ENCODE data around the gene COX5B. TPM values are rescaled to one million over a fixed set of nuclear protein-coding genes. Genes with fewer than 3 reads are reported as not detected.

COX5B gene
- total and polyA plus RNA-seq, 9 of the 15 experiments (the other 6 are each of a cell fraction or from before 2014, with no cell fraction given), result 154 to 1,424 (median 487) TPM

DNA sequence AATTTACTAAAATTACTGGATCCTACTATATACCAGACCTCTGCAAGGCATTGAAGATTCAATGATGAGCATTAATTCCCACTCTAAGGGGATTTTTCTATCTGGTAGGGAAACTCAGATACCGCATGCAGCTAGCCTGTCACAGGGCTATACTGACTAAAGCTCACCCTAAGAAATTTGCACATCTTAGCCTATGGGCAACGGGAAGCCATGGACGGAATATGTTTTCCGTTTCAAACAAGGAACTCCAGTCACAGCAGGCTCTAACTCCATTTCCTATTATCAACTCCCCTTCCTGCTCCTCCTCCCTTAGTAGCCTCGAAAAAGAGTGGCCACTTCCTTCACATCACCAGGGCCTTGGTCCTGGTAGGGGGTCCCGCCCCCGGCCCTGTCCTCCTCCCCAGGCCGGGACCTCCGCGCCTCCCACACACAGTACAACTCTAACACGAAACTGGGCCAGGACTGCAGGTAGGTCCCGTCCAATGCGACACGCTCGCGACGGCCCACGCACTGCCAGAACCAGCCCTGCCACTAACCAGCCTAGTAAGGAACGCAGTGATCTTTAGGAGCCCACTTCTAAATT lies 659 bp upstream of the COX5B start (continued):
- TF ChIP-seq EP400 (IDR thresholded peaks at IDR 0.05) (peak; percentile 69; the same call in 1 of the 2 replicates), KLF6 (CRISPR knock-in tag; IDR thresholded peaks at IDR 0.05; ENCODE audit: borderline replicate concordance) (no peak), ZNF24 (IDR thresholded peaks at IDR 0.05) (no peak), ARID1B (IDR thresholded peaks at IDR 0.05) (peak; percentile 31; the same call in 1 of the 2 replicates), ZBTB7A (IDR thresholded peaks at IDR 0.05; ENCODE audit: borderline replicate concordance, control insufficient read depth, low read depth, low read length) (peak; percentile 59), TAF7 (tag; IDR thresholded peaks at IDR 0.05) (0 out of 2 replicates have a peak, but pooled peaks have one; percentile 47), MYC (IDR thresholded peaks at IDR 0.05; ENCODE audit: low read depth, low read length) (no peak), MYC (CRISPR knock-in tag; IDR thresholded peaks at IDR 0.05; ENCODE audit: borderline replicate concordance, low read depth) (0 out of 2 replicates have a peak, but pooled peaks have one; percentile 43), POLR2H (tag; IDR thresholded peaks at IDR 0.05; ENCODE audit: low read depth) (no peak), ZNF263 (CRISPR knock-in tag; IDR thresholded peaks at IDR 0.05; ENCODE audit: borderline replicate concordance) (peak; percentile 47; the same call in 1 of the 2 replicates), SPI1 (IDR thresholded peaks at IDR 0.05; ENCODE audit: borderline replicate concordance, low read depth, low read length) (peak; percentile 29; the same call in 1 of the 2 replicates), TCF7 (IDR thresholded peaks at IDR 0.05; ENCODE audit: borderline replicate concordance) (no peak; the same call in 1 of the 2 replicates), SAP30 (IDR thresholded peaks at IDR 0.05; ENCODE audit: borderline replicate concordance, insufficient read depth, low read depth, low read length, poor library complexity, severe bottlenecking) (peak; percentile 35), NFRKB (IDR thresholded peaks at IDR 0.05; ENCODE audit: low read depth) (peak; percentile 46; the same call in 1 of the 2 replicates), ZNF324 (CRISPR knock-in tag; IDR thresholded peaks at IDR 0.05) (no peak), BRF1 (IDR thresholded peaks at IDR 0.05; ENCODE audit: borderline replicate concordance, extremely low read depth, insufficient read length) (no peak), THRAP3 (IDR thresholded peaks at IDR 0.05; ENCODE audit: borderline replicate concordance) (0 out of 2 replicates have a peak, but pooled peaks have one; percentile 66)
- TF ChIP-seq, protein P1, sequence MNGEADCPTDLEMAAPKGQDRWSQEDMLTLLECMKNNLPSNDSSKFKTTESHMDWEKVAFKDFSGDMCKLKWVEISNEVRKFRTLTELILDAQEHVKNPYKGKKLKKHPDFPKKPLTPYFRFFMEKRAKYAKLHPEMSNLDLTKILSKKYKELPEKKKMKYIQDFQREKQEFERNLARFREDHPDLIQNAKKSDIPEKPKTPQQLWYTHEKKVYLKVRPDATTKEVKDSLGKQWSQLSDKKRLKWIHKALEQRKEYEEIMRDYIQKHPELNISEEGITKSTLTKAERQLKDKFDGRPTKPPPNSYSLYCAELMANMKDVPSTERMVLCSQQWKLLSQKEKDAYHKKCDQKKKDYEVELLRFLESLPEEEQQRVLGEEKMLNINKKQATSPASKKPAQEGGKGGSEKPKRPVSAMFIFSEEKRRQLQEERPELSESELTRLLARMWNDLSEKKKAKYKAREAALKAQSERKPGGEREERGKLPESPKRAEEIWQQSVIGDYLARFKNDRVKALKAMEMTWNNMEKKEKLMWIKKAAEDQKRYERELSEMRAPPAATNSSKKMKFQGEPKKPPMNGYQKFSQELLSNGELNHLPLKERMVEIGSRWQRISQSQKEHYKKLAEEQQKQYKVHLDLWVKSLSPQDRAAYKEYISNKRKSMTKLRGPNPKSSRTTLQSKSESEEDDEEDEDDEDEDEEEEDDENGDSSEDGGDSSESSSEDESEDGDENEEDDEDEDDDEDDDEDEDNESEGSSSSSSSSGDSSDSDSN (IDR thresholded peaks at IDR 0.05; ENCODE audit: borderline replicate concordance in 1 of 2, low read depth in 2 of 2, low read length in 2 of 2), result 0 out of 4 replicates have a peak, but pooled peaks of 1 of the 2 experiments have one; percentile 18
- TF ChIP-seq, protein P2, sequence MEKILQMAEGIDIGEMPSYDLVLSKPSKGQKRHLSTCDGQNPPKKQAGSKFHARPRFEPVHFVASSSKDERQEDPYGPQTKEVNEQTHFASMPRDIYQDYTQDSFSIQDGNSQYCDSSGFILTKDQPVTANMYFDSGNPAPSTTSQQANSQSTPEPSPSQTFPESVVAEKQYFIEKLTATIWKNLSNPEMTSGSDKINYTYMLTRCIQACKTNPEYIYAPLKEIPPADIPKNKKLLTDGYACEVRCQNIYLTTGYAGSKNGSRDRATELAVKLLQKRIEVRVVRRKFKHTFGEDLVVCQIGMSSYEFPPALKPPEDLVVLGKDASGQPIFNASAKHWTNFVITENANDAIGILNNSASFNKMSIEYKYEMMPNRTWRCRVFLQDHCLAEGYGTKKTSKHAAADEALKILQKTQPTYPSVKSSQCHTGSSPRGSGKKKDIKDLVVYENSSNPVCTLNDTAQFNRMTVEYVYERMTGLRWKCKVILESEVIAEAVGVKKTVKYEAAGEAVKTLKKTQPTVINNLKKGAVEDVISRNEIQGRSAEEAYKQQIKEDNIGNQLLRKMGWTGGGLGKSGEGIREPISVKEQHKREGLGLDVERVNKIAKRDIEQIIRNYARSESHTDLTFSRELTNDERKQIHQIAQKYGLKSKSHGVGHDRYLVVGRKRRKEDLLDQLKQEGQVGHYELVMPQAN (IDR thresholded peaks at IDR 0.05; ENCODE audit: borderline replicate concordance), result 0 out of 2 replicates have a peak, but pooled peaks have one; percentile 22
- TF ChIP-seq, protein P3, sequence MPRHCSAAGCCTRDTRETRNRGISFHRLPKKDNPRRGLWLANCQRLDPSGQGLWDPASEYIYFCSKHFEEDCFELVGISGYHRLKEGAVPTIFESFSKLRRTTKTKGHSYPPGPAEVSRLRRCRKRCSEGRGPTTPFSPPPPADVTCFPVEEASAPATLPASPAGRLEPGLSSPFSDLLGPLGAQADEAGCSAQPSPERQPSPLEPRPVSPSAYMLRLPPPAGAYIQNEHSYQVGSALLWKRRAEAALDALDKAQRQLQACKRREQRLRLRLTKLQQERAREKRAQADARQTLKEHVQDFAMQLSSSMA (CRISPR knock-in tag; IDR thresholded peaks at IDR 0.05), result peak; percentile 63; the same call in 1 of the 2 replicates
- TF ChIP-seq, protein P4, sequence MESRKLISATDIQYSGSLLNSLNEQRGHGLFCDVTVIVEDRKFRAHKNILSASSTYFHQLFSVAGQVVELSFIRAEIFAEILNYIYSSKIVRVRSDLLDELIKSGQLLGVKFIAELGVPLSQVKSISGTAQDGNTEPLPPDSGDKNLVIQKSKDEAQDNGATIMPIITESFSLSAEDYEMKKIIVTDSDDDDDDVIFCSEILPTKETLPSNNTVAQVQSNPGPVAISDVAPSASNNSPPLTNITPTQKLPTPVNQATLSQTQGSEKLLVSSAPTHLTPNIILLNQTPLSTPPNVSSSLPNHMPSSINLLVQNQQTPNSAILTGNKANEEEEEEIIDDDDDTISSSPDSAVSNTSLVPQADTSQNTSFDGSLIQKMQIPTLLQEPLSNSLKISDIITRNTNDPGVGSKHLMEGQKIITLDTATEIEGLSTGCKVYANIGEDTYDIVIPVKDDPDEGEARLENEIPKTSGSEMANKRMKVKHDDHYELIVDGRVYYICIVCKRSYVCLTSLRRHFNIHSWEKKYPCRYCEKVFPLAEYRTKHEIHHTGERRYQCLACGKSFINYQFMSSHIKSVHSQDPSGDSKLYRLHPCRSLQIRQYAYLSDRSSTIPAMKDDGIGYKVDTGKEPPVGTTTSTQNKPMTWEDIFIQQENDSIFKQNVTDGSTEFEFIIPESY (CRISPR knock-in tag; IDR thresholded peaks at IDR 0.05), result no peak

Data from K562 (cell line).